ENCODE measurements around the gene SEL1L. TPM values are rescaled to one million over a fixed set of nuclear protein-coding genes. Genes with fewer than 3 reads are reported as not detected.

The SEL1L gene
- polyA plus RNA-seq, 1 of the 3 experiments (the other 2 are of a cell fraction) = 13.8 TPM

GRCh38 chr14:81561084-81561775, 27.6 kb upstream of the SEL1L start:
- Histone ChIP-seq H3K79me2 (ENCODE audit: insufficient read depth) (no peaks in the 10 kb centered on the region), H3K36me3 (replicated peaks in 1 of 2; ENCODE audit: control insufficient read depth in 1 of 2, insufficient read depth in 2 of 2, low read length in 1 of 2) (no peaks in the 10 kb centered on the region), H3K27me3 (ENCODE audit: insufficient read depth) (no peaks in the 10 kb centered on the region; the same call in 1 of the 2 replicates), H3K9ac (no peak overlapping the region), H2AFZ (ENCODE audit: low read depth) (no peak overlapping the region), H3K27ac (ENCODE audit: low read depth in 2 of 2, low read length in 1 of 2) (no peak overlapping the region), H3K9me2 (no peaks in the 10 kb centered on the region), H3K4me2 (no peak overlapping the region), H3K4me3 (ENCODE audit: low read depth in 2 of 2, low read length in 1 of 2) (no peak overlapping the region), H3K4me1 (ENCODE audit: control insufficient read depth in 1 of 2, insufficient read depth in 2 of 2, low read depth in 1 of 2, low read length in 1 of 2) (no peaks in the 10 kb centered on the region; a peak in 1 of 4 replicates), H4K20me1 (ENCODE audit: insufficient read depth) (no peaks in the 10 kb centered on the region), H3F3A (replicated peaks; ENCODE audit: insufficient read depth) (no peaks in the 10 kb centered on the region), H3K9me3 (no peaks in the 10 kb centered on the region)
- POLR2A ChIA-PET = no interaction called here
- DNase-seq = no peak
- WGBS (ENCODE audit: low lambda C conversion rate) = 5% methylated on average over 10 of the region's 10 CpGs
- TF ChIP-seq TEAD4 (IDR thresholded peaks at IDR 0.05; ENCODE audit: borderline replicate concordance, insufficient read depth) (no peak), USF1 (IDR thresholded peaks at IDR 0.05; ENCODE audit: borderline replicate concordance, low read depth) (no peak), GABPA (IDR thresholded peaks at IDR 0.05; ENCODE audit: low read depth) (no peak), NRF1 (IDR thresholded peaks at IDR 0.05; ENCODE audit: low read depth, low read length) (no peak), YY1 (IDR thresholded peaks at IDR 0.05; ENCODE audit: low read depth) (no peak), PBX3 (IDR thresholded peaks at IDR 0.05) (no peak), MEF2A (IDR thresholded peaks at IDR 0.05; ENCODE audit: borderline replicate concordance, low read depth) (no peak), SIN3A (IDR thresholded peaks at IDR 0.05; ENCODE audit: borderline replicate concordance, low read depth, low read length) (no peak), RCOR1 (IDR thresholded peaks at IDR 0.05; ENCODE audit: low read length) (no peak), NFIC (IDR thresholded peaks at IDR 0.05; ENCODE audit: borderline replicate concordance) (no peak), EZH2phosphoT487 (IDR thresholded peaks at IDR 0.05; ENCODE audit: borderline replicate concordance, low read depth) (no peak), POLR2AphosphoS5 (IDR thresholded peaks at IDR 0.05; ENCODE audit: low read depth, low read length) (no peak), TAF1 (IDR thresholded peaks at IDR 0.05; ENCODE audit: borderline replicate concordance, low read depth, low read length) (no peak), TCF12 (IDR thresholded peaks at IDR 0.05) (no peak), RAD21 (IDR thresholded peaks at IDR 0.05; ENCODE audit: low read length) (no peak), GATA2 (CRISPR knock-in tag; IDR thresholded peaks at IDR 0.05) (no peak), MAX (IDR thresholded peaks at IDR 0.05; ENCODE audit: low read depth) (no peak), EP300 (IDR thresholded peaks at IDR 0.05; ENCODE audit: borderline replicate concordance in 1 of 2, low read depth in 1 of 2, low read length in 1 of 2) (no peak), FOSL2 (IDR thresholded peaks at IDR 0.05; ENCODE audit: borderline replicate concordance, low read depth) (no peak)
- CTCF ChIA-PET = interaction anchor here (1.5 kb wide), 1 partner anchor 29 kb away, joined by 3 read pairs; no protein-coding TSS in a partner anchor

Measured in SK-N-SH (cell line).